LNCaP clone FGC (cell line): ENCODE data around the gene GAPT.

Experiments used
- DNase-seq: peaks from one replicate; pipeline ENCODE4 v3.0.0-alpha.2; 2011; ENCODE audit warnings: low read depth
- H3K4me3 ChIP-seq: 2 replicates; pipeline ENCODE4 v1.5.1; 2011; ENCODE audit warnings: mild to moderate bottlenecking, low read depth, low read length, control low read depth
- TF ChIP-seq, protein P1 (sequence below): IDR thresholded peaks from 2 replicates; pipeline ENCODE4 v1.5.1; 2012; ENCODE audit warnings: mild to moderate bottlenecking; ENCODE audit not compliant: control insufficient read depth, insufficient read depth; ENCODE audit errors: extremely low read depth

The GAPT gene

GRCh38 chr5:58475404-58475803 lies 15.8 kb upstream of the GAPT start:
- no peak overlapping the region for H3K4me3 ChIP-seq
- no peak for DNase-seq
- TF ChIP-seq, protein P1, sequence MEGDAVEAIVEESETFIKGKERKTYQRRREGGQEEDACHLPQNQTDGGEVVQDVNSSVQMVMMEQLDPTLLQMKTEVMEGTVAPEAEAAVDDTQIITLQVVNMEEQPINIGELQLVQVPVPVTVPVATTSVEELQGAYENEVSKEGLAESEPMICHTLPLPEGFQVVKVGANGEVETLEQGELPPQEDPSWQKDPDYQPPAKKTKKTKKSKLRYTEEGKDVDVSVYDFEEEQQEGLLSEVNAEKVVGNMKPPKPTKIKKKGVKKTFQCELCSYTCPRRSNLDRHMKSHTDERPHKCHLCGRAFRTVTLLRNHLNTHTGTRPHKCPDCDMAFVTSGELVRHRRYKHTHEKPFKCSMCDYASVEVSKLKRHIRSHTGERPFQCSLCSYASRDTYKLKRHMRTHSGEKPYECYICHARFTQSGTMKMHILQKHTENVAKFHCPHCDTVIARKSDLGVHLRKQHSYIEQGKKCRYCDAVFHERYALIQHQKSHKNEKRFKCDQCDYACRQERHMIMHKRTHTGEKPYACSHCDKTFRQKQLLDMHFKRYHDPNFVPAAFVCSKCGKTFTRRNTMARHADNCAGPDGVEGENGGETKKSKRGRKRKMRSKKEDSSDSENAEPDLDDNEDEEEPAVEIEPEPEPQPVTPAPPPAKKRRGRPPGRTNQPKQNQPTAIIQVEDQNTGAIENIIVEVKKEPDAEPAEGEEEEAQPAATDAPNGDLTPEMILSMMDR = no peak

DNA sequence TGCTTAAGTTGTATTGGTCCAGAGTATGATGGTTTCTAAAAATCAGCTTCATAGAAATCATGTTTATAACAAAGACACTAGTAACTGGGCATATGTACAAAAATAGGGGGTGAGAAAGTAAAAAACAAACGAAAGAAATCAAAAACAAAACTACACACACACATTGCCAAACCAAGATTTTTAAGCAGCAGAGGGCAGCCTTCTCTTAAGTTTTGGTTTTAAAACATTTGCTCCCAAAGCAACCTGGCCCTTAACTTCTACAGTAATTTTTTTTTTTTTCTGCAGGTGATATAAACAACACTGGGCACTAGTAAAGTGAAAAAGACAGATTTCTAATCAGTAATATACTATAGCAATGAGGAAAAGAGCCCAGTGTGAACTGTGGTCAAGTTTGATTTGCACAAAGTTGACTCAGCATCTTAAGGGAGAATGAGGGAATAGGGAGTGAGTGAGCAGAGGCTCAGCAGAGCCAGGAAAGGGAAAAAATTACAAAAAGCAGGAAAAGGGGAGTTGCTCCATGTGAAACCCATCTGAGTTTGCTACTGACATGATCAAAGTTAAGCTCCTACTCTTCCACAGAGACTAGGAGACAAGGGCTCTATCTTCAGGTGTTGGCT lies 13.4 kb upstream of the GAPT start:
- TF ChIP-seq, protein P1 = peak; percentile 45
- H3K4me3 ChIP-seq = no peak overlapping the region
- no peak for DNase-seq

GRCh38 chr5:58481066-58481676 lies 10.1 kb upstream of the GAPT start:
- DNase-seq = no peak
- TF ChIP-seq, protein P1 = no peak
- no peak overlapping the region for H3K4me3 ChIP-seq

DNA sequence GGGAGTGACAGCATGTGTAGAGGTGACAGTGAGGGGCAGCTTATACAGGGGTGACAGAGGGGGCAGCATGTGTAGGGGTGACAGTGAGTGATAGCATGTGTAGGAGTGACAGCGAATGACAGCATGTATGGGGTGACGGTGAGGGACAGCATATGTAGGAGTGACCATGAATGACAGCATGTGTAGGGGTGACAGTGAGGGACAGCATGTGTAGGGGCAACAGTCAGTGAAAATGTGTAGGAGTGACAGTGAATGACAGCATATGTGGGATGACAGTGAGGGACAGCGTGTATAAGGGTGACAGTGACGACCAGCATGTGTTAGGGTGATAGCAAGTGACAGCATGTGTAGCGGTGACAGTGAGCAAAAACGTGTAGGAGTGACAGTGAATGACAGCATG lies 9.4 kb upstream of the GAPT start:
- DNase-seq = no peak
- H3K4me3 ChIP-seq = no peak overlapping the region
- TF ChIP-seq, protein P1 = no peak

DNA sequence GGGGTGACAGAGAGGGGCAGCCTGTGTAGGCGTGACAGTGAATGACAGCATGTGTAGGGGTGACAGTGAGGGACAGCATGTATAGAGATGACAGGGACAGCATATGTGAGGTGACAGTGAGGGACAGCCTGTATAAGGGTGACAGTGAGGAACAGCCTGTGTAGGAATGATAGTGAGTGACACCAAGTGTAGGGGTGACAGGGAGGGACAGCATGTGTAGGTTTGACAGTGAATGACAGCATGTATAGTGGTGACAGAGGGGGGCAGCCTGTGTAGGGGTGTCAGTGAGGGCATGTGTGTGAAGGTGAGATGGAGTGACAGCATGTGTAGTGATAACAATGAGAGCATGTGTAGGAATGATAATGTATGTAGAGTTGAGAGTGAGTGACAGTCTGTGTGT lies 8.7 kb upstream of the GAPT start:
- DNase-seq = no peak
- H3K4me3 ChIP-seq = no peak overlapping the region
- TF ChIP-seq, protein P1 = no peak

DNA sequence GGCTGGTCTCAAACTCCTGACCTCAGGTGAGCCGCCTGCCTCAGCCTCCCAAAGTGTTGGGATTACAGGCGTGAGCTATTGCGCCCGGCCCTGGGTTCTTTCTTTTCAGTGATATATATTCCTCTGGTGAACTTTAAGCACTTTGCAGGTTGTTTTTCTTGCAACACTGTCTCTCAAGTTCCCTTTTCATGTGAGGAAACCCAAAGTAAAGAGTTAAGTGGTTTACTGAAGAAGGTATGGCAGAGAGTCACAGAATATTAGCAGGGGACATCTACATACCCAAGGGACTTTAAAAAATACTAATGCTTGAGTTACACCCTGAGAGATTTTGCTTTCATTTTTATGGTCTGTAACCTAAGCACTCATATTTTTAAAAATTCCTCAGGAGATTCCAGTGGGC lies 6.7 kb upstream of the GAPT start:
- no peak for DNase-seq
- H3K4me3 ChIP-seq = no peak overlapping the region
- TF ChIP-seq, protein P1 = no peak

DNA sequence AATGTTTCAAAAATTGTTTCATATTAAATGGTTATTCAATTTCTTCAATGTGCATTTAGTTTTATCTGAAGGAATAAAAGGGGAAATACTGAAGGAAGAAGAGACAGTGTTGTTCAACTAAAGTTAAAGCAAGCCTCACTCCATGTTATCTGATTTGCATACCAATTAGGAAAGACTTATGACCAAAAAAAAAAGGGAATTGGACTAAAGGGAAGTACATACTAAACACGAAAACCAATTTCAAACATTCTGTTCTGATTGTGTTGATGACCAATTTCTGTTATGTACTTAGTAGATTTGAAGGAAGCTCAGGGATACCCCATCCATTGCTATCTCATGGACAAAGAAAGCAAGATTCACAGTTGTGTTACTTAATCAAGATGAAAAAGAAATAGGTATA lies 4.9 kb upstream of the GAPT start:
- no peak overlapping the region for H3K4me3 ChIP-seq
- DNase-seq = no peak
- TF ChIP-seq, protein P1 = no peak
